Hepatic stellate cell (primary cell): ENCODE results near the gene IKZF3.
A peak's percentile ranks its signal among the peaks of the same experiment; 100 is the strongest.
"Not testable (repeated sequence)": the region's sequence is repeated elsewhere in the genome, so short reads cannot be mapped to it uniquely, and the experiment has no call there.

Experiments
- DNase-seq: peaks from one replicate; pipeline ENCODE4 v3.0.0; 2011; ENCODE audit warnings: low spot score

Gene IKZF3

DNA sequence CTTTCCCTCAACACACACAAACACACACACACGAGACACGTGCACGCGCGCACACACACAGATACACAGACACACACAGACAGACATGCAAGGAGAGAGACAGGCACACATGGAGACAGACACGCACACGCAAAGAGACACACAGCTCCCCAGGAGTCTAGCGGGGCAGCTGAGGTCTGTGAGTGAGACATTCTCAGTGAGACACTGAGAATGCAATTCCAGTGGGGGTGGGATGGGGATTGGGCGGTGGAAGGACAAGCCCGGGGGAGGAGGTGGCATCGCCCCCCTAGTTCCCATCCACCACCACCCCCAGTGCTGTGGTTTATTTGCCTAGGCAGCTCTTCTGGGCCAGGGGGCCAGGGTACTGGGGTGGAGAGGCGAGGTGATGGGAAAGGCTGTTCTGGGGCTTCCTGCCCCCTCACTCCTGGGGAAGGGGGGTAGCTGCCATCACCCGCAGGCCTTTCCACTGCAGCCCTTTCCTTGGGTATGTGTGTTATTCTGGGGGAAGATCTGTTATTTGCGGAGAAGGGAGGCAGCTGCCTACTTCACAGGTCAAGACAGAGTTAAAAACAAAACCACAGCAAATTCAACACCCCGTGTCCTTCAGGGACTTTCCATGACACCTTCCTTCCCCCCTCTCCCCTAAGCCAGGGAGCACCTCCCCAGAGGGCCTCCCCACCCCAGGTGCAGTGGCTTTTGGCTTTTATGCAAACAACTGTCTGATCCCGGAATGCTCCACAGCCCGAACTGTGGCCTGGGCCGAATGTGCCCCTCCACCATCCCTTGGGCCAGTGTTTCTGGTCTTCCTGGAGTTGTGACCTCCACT, 108.3 kb downstream of the IKZF3 start:
- DNase-seq = no peak

- DNase-seq = no peak
Observed at GRCh38 chr17:39754958-39755553, 109.1 kb downstream of the IKZF3 start.

DNA sequence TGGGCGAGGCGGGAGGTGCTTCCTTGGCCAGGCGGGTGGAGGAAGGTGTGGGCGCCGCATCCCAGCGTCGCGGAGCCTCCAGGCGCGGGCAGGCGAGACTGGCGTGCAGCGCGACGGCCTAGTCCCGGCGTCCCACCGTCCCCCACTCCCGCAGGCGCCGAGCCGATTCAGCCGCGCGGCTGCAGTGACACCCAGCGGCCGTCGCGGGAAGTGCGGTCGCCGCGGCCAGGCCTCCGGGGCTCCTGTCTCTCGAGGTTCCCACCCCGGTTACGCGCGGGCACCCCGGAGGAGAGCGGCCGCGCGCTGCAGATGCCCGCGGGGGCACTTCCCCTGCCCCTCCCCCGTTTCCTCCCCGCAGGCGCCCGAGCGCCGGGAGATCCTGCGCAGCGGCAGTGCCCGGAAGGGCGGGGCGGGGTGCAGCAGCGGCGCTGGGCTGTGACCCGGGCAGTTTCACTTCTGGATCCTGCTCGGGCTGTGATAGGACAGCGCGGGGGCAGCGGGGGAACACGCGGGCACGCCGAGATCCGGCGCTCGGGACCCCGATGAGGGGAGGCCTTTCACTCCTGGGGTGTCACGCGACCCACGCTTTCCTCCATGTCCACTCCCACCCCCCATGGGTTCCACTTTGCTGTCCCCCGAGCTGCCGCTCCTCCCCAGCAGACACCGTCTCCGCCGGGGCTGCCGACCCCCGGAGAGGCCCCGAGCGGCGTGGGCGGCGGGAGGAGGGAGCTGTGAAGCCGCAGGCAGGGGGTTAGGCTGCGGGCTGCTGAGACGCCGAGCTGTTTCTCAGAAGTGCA, 109.8 kb downstream of the IKZF3 start:
- DNase-seq = peak; percentile 99

DNA sequence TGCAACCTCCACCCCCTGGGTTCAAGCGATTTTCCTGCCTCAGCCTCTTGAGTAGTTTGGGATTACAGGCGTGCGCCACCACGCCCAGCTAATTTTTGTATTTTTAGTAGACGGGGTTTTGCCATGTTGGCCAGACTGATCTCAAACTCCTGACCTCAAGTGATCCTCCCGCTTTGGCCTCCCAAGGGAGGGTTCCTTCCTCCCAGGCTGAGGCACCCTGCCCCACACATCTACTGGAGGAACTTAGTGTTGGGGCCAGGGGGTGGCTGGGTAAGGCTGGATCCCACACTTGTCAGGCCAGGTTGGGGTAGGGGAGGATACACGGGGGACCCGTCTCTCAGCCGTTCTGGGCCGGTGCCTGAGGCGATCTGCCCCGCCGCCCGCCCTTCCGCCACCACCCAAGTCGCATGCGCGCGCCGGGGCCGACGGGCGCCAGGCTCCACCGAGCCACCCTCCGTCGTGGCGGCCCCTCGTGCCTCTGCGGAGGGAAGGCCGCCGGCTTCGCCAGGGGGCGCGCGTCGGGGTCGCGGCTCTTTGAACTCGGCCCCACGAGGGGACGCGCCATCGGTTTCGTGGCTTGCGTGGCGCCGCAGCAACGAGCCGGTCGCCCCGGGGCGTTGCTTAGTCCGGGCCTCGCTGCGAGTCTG, 110.5 kb downstream of the IKZF3 start:
- peak; percentile 60 for DNase-seq

DNA sequence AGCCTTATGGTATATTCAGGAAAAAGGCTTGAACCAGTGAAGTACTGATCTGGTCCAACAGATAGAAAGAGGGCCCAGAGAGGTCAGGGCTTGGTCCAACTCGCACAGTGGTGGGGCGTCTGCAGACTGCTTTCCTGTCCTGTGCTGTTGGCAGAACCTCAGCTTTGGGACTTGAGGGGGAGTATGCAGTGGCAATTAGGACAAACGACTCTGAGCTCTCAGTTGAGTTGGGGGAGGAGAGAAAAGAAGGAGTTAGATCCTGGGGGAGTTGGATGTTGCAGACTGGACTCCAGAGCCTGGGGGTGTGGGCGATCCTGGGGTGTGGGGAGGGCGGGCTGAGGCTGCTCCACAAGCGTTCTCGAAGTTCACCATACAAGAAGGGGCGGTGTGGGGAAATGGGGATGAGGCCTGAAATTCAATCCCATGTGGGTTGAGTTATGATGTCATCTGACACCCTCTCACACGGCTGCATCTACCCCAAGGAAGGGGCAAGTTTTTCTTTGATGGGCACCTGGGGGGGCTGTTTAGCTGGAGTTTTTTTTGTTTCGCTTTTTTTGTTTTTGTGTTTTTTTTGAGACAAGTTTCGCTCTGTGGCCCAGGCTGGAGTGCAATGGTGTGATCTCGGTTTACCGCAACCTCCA, 111.8 kb downstream of the IKZF3 start:
- no peak for DNase-seq

DNA sequence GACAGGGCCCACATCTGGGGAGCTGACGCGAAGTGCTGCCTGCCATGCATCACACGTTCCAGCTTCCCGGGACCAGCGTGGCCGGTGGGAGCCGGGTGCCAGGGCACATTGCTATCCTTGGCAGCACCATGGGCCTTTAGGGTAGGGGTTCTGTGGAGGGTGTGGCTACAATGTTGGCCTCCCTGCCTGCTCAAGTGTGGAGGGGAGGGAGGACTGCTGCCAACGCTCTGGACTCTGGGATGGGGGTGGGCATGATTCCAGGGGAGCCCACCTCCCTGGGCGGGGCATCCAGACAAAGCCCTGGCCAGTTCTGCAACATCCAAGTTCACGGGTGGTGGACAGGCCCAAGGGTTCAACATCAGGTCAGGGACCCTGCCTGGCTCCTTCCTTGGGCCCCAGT, 112.5 kb downstream of the IKZF3 start:
- DNase-seq = no peak

DNA sequence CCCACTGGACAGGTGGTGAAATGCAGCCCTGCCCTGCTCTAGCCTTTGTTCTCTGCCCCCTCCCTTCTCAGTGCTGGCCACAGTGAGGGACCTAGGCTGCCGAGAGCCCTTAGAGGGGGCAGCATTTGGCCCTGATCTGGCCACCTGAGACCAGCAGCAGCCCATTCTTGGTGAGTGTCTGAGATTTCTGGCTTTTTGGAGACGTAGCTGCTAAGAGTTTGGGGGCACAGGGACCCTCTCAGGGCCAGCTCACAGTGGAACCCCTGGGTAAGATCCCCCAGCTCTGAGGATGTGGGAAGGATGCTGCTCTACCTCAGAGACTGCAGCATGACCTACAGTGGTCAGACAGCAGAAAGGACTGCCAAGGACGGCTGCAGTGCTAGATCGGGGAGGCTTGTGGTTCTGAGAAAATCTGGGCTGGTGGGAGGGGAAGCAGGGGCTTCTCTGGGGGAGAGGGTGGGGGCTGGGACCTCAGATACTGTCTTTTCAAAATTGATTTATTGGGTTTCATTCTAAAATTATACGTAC, 113.0 kb downstream of the IKZF3 start:
- DNase-seq = no peak

- no peak for DNase-seq
Observed at GRCh38 chr17:39750131-39751015, 113.7 kb downstream of the IKZF3 start.

- not testable (repeated sequence) for DNase-seq
Observed at GRCh38 chr17:39748444-39749034, 115.6 kb downstream of the IKZF3 start.

DNA sequence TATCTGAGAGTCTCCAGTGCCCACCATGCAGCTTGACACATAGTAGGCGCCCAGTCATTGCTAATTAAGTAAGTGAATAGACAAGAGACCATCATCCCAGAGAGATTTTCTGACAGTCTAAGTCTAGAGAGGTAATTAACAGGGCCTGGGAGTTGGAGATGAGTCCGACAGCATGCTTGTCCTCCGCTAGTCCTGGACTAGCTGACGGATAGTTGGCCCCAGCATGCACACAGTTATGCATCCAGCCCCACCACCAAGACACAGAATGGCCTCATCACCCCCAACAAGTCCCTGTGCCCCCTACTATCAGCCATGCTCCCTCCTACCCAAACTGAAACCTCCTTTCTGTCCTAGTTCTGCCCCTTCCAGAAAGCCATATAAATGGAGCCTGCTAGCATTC, 116.4 kb downstream of the IKZF3 start:
- DNase-seq = no peak

GRCh38 chr17:39746145-39746461, 118.0 kb downstream of the IKZF3 start:
- no peak for DNase-seq

DNA sequence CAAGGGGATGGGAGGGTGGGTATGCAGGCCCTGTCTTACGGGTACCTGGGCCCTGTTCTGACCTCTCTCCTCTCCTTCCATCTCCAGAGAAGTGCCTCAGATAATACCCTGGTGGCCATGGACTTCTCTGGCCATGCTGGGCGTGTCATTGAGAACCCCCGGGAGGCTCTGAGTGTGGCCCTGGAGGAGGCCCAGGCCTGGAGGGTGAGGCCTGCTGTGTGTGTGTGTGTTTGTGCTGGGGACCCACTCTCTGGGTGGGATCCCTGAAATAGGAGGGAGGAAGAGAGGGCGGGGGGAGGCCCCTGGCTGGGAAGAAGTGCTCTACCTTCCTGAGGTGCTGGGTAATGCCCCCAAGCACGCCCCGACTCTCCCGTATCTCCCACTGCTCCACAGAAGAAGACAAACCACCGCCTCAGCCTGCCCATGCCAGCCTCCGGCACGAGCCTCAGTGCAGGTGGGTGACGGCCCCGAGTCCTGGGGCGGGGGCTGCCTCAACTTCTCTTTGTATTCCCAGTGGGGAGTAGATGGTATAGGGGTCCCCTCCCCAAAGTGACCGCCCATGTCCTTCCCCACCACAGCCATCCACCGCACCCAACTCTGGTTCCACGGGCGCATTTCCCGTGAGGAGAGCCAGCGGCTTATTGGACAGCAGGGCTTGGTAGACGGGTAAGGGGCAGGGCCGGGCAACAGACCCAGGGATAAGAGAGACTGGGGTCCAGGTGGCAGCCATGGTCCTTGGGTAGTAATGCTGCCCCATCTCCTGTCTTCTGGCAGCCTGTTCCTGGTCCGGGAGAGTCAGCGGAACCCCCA, 118.6 kb downstream of the IKZF3 start:
- DNase-seq = no peak

- no peak for DNase-seq
Observed at GRCh38 chr17:39744836-39745215, 119.3 kb downstream of the IKZF3 start.

GRCh38 chr17:39744075-39744835, 119.9 kb downstream of the IKZF3 start:
- no peak for DNase-seq

DNA sequence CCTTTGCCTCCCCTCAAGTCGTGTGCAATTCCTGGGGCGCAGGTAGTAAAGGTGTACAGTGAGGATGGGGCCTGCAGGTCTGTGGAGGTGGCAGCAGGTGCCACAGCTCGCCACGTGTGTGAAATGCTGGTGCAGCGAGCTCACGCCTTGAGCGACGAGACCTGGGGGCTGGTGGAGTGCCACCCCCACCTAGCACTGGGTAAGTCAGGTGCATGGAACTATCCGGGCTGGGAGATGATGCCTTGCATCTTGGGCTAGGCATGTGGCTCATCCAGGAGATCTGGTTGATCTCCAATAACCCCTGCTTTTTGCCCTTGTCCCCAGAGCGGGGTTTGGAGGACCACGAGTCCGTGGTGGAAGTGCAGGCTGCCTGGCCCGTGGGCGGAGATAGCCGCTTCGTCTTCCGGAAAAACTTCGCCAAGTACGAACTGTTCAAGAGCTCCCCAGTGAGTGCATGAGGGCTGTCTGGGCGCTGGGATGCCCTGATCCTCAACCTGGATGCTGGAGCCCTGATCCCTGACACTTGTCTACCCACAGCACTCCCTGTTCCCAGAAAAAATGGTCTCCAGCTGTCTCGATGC, 121.2 kb downstream of the IKZF3 start:
- DNase-seq = no peak

DNA sequence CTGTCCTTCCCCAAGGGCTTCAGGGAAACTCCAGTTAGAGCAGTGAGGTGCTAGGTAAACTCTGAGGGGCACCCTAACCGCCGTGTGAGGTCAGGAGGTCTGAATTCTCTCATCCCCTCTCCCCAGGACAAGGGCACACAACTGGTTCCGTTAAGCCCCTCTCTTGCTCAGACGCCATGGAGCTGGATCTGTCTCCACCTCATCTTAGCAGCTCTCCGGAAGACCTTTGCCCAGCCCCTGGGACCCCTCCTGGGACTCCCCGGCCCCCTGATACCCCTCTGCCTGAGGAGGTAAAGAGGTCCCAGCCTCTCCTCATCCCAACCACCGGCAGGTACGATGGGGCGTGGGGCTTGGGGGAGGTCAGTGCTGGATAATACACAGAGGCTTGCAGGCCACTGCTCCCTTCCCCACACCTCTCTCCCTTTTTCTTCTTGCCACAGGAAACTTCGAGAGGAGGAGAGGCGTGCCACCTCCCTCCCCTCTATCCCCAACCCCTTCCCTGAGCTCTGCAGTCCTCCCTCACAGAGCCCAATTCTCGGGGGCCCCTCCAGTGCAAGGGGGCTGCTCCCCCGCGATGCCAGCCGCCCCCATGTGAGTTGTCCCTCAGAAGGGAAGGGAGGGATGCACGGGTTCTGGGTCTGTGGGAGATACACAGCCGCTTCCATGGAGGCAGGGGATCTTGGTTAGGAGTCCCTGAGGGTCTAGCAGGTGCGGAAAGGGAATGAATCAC, 121.8 kb downstream of the IKZF3 start:
- no peak for DNase-seq

DNA sequence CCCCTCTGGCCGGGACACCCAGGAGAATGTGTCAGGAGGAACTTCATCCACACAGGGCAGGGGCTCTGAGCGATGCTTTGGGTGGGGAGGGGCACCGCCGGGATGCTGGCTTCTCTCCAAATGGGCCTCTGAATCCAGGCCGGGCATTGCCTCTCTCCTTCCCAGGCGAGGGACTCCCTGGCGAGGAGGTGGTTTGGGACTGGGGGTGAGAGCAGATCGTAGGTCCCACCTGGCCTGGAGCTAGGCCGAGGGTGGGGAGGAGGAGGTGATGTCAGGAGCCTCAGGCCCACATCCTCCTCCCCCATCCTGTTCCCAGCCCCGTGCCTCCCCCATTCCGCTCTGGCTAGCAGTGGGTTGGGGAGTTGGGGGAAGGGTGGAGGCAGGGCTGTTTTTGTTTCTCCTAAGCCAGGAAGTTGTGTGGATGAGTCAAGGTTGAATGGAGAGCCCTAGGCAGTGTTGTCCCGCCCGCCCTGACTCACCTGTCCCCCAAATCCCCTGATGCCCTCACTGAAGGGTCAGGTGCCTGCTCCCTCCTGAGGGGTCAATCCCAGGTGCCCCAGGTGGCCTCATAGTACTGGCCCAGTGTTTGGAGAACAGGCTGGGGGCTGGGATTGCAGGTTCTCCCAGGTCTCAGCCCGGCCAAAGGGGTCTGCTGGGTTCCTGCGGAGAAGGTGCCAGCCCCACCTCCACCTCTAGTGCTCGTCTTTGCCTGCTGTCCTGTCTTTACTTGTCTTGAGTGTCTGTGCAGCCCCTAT, 123.6 kb downstream of the IKZF3 start:
- peak; percentile 61 for DNase-seq
